GM19397 (cell line): Measurements from ENCODE around the gene SDSL.

Source experiments
- ATAC-seq: cut with Tn5 transposase; IDR thresholded peaks from one replicate; pipeline ENCODE4 v1.9.1; 2021; ENCODE audit warnings: mild to moderate bottlenecking, moderate library complexity; ENCODE audit not compliant: unreplicated experiment

Gene SDSL

DNA sequence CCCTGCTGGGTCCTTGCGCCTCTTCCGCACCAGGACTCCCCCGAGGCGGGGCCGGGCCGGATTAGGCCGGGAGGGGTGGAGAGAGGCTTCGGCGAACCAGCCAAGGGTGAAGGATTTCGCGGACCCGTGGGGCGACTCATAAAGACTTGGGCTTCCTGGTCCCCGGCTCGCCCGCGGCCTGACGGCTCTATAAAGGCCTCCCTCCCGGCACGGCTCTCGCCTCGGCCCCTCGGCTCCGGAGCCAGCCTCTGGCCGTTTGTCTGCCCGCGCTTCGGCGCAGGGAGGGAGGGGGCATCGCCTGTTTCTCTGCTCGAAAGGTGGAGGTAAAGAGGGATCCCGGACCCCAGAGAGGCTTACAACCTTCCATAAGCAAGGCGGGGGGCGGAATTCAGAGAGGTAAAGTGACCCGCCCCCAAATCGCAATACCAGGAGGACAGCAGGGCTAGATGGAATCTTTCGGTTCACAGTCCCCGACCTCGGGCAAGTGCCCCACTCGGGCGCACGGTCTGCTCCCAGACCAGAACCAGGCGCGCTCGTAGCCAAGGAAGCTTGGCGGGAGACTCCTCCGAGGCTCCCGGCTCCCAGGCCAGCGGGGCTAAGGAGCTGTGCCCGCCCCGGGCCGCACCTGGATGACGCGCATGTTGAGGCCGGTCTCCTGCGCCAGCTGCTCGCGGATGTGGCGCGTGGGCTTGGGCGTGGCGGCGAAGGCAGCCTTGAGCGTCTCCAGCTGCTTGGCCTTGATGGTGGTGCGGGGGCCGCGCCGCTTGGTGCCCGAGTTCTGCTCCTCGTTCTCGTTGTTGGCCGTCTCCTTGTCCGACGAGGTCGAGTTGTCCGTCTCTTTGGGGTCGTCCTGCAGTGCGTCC lies 45.6 kb downstream of the SDSL start:
- ATAC-seq, result no peak

DNA sequence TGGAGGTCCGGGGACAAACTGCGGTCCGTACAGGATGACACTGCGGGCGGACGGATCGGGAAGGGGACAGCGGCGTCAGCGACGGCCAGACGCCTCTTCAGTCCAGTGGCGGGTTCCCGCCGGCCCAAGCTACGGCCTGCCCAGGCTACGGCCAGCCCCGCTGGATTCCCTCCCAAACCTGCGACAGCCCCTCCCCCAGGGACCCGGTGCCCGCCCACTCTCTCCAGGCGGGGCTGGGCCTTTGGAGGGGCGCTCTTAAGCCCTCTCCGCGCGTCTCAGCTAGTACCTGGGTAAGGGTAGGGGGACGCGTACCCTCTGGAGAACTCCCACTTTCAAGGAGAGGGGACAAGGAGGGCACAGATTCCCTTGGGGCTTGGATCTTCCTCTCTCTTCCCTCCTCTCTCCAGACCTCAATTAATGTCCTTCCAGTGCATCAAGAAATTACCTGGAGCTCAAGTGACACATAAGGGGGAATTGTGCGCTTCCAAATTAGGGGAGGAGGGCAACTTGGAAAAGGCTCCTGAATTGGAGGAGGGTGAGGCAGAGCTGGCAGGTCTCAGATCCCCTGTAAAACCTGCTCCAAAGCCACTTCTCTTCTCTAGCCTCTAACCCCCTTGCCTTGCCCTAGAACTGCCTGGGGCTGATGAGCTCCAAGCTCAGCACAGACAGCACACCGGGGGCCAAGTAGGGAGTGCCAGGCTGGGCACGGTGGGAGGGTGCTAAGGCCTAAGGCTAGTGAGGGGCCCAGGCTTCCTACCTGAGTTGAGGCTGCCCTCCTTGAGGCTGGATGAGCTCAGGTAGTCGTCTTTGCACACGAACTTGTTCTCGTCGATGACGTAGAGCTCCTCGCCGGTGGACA lies 46.4 kb downstream of the SDSL start:
- no peak for ATAC-seq

DNA sequence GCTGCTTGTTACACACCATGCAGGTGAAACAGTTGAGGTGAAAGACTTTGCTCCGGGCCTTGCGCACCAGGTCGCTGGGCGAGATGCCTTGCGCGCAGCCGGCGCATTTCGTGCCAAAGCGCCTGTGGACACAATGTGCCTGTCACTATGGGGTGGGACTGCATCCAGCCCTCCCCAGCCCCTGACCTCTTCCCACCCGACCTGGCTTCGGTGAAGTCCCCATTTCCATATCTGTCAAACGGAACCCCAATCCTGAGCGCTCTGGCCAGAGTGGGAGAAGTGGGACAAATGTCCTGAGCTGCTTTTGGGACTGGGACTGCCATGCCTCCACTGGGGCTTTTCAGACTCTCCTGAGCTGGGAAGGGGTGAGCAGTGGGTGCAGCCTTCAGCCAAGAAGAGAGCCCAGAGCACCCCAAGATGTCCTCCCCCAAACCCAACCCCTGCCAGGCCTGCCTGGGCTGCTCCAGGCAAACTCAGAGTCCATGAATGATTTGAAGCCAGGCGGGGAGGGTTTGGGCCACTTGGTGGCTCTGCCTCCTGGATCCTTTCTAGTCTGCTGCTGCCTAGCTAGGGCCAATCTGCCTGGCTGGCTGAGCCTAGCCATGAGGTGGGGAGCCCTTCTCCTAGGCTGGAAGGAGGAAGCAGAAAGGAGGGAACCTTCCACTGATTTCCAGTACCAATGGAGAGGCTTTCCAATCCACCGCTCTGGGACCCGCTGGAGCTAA lies 47.2 kb downstream of the SDSL start:
- no peak for ATAC-seq

DNA sequence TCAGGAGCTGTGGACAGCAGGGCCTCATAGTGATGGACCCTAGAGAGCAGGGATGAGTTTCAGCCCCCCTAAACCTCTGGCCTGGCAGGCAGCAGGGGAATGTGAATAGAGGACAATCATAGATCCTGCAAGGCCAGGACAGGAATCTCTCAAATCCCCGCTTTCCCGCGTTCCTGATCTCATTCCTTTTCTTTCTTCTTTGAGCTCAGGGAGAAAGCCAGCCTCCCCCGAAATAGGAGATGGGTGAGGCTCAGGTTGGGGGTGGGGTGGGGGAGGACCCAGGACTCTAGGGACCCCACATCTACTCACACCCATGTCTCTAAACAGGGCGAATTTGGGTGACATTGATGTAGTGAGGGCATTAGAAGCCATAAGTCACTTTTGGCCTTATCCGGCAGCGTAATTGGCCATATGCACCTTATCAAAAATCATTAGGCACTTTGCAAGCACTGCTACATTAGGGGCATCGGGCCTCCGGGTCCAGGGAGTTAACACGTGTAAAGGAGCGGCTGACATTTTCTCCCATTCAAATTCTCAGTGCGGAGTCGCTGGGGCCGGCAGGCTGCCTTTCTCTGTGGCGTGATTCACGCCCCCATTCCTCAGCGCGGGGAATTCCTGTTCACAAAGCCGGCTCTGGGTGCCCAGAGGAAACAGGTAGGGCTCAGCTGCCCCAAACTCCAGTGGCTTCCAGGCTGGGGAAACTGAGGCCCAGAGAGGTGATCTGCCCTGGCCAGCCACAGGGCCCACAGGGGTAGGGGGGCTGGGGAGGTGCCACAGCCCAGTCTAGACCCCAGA lies 48.0 kb downstream of the SDSL start:
- no peak for ATAC-seq

DNA sequence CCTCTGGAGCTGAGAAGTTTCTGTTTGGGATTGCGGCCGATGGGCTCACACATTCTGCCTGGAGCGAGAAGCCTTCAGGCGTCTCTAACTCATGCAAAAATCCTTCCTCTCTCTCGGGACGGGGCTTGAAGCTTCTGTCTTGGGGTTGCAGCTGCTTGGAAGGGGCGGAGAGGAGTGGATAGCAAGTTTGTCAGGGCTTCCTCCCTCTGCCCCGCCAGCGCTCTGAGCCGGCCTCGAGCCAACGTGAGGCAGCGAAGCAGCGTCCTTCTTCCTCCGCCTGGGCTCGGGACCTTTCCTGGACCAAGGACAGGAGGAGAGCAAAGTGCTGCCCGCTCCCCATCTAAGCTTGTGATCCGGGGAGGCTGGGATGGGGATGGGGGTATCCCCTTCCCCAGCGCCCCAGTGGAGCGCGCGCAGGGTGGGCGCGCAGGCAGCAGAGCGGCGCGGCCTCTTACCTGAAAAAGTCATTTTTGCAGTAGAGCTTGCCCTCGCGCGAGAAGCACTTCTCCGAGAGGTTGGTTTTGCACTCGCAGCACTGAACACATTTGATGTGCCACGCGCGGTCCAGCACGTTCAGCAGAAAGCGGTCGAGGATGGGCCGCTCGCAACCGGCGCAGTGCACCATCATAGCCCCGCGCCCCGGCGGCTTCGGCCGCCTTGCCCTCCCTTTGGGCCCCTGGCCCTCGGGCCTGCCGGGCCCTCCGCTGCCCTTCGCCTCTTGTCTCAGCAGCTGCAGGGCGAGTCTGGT lies 48.9 kb downstream of the SDSL start:
- no peak for ATAC-seq

DNA sequence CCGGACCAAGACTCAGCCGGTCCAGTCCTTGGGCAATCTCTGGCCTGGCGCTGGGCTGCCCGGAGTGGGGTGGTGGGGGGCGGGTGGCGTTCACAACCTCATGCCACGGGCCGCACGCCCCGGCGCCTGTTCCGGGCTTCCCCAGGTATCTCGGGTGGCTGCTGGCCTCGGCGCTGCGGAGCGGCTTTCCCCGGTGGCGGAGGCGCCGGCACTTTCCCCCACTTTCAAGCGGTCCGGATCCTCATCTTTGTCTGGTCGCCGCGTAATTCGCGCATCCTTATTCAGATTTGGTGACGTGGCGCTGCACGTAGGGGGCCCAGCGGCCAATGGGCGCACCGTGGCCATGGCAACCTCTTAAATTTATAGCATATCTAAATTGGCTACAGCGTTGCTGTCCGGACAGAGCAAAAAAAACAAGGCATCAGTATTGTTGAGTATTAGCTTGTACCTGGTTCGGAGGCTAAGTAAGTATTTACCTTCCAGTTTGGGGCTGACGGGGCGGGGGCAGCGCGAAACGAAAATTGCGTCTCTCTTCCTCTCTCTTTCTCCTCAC lies 49.5 kb downstream of the SDSL start, which contains the start of gene LHX5:
Gene LHX5, minus strand, starts transcription at position 253 of the 553 bp plus-strand sequence. CDS start 373 bp downstream, outside the sequence.
- ATAC-seq, result no peak

DNA sequence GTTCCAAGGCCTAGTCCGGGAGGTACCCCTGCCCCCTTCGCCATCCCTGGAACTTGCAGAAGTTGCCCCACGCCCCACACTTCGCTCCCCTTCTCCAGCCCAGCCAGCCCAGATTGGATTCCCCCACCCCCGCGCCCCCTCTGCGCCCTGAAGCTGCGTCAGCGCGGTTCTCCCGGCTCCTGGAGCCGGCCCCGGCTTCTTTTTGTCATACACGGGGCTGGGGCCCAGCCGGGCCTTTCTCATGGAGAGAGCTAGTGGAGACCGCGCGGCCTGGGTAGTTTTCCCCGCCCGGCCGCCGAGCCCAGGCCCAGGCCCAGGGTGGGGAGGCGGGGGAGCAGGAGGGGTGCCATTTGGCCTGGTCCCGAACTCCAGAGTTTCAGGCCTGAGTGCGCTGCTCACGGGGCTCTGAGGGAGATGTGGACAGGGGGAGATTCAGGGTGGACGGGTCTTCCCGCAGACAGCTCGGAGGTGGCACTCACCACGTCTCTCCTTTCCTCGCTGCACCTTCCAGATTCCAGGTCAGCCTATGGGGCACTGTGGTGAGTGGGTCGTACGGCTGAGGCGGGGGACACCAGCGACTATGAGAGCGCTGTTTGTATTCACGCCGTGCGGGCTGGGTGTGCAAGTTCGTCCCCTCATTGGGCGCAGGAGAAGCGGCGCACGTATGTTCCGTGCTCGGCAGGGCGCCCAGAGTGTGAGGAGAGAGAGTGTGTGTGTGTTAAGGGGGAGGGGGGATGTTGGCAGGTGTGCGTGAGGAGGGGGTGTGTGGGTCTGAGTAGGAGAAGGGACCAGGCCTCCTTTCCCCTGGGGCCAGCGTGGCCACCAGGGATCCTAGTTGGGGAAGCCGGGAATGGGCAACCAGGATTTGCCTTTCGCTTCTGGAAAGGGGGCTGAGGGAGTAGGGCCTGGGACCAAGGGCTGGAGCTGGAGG lies 50.3 kb downstream of the SDSL start:
- no peak for ATAC-seq

DNA sequence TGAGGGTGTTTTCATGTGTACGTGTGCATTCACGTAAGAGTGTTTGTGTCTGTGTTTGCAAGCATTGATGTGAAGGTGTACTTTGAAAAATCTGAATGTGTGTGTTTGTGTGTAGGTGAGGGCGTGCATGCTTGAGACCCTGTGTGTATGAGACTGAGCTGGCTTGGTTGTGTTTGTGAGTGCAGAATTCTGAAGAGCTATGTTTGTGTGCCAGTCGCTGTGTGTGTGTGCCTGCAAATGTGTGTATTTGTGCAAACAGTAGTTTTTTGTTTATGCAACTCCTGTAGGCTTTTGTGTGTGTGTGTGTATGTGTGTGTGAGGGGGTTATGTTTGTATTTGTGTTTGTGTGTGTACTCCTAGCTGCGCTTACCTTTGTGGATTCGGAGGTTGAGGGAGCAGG lies 51.2 kb downstream of the SDSL start:
- ATAC-seq, result no peak

DNA sequence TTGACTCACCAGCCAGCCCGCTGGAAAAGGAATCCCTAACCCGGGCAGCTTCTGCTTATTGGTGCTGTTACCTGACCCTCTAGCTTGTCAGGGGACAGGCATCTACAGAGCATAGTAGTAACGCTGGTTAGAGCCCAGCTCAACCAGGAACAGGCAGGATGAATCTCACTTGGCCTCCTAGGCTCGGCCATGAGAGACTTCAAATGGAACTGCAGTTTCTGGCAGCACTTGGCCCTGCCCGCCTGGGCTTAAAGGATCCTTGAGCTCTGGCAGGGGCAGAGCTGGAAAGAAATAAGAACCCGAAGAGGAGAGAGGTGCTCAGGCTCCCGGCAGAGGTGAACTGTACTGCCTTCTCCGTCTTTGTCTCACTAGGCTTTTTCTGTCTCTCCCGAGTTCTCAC lies 51.8 kb downstream of the SDSL start:
- ATAC-seq, result no peak

DNA sequence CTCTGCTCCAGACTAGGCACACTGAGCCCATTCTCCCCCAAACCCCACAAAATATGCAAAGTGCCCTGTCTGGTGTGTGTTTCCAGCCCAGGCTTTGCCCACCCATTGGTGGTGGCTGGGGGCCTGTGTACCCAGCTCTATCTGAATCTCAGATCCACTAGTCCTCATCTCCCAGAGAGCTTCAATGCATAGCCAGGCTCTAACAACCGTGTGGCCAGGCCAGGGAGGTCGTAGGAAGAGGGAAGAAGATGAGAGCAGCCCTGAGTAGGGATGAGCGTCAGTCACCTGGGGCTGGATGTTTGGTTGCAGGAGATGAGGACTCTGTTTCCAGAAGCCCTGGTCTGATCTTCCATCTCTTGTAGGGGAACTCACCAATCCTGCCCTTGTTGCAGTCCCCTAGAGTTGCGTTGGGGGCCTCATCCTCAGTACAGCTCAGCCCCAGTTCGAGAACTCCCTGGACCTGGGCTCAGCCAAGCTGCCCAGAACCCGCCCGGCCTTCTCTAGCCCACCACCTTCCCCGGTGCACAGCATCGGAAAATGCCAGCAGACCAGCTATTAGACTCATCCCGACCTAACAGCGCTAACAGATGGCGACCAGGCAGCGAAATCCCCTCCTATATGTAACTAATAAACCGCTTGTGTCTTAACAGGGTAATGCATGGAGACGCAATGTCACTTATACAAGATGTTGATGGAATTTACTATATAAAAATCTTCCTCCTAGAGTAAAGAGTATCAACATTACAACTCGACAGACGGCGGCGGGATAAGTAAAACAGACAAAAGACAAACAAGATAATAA lies 52.7 kb downstream of the SDSL start:
- ATAC-seq, result no peak

DNA sequence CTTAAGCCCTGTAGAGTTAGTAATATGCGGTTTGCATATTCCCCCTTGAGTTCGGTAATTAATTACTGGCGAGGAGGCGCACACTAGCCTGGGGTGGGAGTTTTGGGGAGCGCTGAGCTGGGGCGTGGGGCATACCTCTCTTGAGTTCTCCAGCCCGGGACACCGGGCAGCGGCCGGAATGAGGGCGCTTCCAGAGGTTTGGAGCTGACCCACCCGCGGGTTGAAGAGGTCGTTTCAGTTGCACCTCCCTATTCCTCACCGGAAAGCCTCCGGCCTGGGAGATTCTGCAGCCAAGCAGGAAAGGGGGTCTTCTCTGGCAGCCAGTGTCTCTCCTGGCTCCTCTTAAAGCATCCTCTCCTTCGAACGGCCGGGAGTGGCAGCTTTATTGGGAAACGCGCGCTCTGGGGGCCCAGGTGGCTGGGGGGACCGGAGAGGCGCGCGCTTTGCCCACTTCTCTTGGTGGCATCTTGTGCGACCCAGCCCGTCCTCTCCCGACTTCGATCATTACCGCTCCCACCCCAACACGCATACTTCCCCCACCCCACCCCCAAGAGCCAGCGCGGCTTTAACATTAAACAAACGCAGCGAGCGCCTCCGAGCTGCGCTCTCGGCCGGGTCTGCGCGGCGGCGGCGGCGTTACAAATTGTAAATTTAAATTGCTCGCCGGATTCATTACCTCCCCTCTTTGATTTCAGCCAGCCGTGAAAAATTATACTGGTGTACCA lies 53.4 kb downstream of the SDSL start:
- no peak for ATAC-seq

DNA sequence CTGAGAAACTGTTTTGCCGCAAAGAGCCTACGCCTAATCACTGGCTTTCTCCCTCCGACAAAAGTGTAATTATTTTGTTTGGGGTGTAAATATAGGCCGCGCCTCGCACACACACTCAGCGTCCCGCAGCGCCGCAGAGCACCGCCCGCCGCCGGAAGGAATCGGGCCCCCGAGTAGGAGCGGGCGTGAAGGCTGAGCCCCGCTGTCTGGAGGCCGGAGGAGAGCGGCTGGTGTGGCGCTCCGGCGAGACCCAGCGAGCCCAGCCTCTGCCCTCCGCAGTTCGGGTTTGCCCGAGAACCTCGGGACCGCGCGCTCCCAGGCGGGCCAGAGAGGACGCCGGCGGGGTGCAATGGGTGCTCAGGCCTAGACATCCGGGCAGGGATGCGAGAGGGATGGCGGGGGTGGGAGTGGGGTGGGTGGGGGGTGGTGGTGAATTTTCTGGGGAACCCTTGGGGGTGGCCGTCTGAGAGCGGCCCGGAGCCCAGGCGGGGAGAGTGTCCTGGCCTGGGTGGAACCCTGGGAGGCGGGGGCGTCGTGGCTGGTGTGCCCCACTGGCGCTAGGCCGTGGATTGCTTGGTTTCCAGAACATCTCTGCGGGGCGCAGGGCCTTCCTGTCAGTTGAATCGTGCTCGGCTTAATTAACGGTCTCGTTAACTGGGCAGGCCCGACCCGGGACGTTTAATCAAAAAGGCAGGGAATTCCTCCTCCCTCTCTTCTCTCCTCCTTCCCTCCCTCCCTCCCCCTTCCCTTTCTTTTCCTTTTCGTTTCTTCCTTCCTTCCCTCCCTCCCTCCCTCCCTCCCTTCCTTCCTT lies 54.2 kb downstream of the SDSL start:
- ATAC-seq, result no peak

DNA sequence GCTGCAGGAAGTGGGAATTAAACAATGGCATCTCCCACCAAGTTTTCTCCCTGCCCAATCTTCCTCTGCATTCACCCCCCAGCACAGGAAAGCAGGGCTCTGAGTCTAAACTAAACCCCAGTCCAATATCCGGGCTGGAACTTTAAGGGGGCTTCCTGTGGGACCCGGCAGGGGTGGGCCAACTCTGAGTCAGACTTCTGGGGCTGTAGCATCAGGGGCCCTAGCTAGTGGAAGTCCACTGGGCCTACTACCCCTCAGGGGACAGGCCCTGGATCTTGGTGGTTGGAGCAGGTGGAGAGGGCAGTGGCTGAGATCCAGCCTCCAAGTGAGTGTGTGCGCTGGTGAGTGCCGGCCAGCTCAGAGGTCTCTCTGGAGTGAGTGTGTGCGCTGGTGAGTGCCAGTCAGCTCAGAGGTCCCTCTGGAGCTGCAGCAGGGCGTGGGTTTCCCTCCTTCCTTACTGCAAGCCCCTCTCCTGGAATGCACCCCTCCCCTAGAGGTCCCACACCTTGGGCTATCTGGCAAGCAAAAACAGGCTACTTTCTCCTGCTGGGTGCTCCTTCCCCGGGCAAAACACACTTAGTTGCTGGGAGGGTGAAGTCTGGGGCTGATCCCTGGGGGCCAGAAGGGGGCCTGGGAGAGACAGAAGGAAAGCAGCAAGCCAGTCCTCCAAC lies 55.1 kb downstream of the SDSL start:
- ATAC-seq, result no peak

DNA sequence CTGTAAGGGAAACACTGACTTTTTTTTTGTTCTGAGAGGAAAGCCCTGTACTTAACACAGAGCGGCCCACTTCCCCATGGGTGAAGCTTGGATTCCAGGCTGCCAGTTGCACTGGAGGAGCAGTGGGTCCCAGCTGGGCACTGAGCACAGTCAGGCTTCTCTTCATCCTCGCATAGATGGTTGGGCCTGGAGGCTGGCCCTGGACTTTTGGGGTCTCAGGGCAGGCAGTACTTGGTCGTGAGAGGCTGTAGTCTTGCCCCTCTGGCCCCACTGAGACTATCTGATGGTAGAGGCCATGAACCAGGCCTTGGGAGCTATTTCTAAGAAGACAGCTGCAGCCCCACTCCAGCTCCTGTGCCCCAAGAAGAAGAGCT lies 55.6 kb downstream of the SDSL start:
- no peak for ATAC-seq

DNA sequence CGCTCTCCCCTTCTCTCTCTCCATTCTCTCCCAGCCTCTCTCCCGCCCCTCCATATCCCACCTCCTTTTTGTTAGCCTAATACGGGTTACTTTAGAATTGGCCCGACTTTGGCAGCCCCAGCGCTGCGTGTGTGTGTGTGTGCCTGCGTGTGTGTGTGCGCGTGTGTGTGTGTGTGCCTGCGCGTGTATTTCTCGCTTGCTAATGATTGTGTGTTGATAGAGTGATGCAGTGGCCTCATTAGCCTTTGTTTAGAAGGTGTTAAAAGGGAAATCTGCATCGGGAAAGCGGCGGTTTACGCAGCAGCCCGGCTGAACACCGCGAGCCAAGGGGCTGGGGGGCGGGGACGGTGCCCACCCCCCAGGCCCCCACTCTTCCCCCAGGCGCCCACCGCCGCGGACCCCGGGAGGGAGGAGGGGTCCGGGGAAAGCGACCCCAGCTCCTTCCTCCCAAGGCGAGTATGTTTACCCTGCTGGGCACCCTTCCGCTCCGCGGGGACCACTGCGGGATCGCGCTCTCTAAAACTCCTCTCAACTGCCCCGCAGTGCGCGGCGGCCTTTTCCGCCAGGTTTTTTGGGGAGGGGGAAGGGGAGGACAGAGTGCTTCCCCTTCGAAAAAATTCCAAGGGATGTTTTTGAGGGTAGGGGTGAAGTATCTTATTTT lies 56.3 kb downstream of the SDSL start:
- no peak for ATAC-seq
